HCT116 (cell line): Measurements from ENCODE around the gene ERBB4. TPM values are rescaled to one million over a fixed set of nuclear protein-coding genes. Genes with fewer than 3 reads are reported as not detected.

ENCODE experiments used
- ATAC-seq: fragments of 200-7000 bp; cut with Tn5 transposase; 2 replicates; pipeline ENCODE4 v1.9.1; 2020; ENCODE audit warnings: mild to moderate bottlenecking, moderate library complexity
- BruUV-seq: library from RNA; stranded (reverse); fragments of 400-500 nt; replicated peaks from 2 replicates; lab custom pipeline; 2021; lab: Mats Ljungman, UMichigan
- CTCF ChIA-PET: fragments of 300-600 bp; sonication (Branson Sonifier 250); formaldehyde crosslinking; loops from one replicate; lab custom pipeline; 2021; ENCODE audit warnings: antibody characterized with exemption; lab: Charles Lee
- POLR2A ChIA-PET: fragments of 300-600, 350-600 bp; sonication (Branson Sonifier 250); formaldehyde crosslinking; loops from one replicate; lab custom pipeline; 2021; ENCODE audit warnings: antibody characterized with exemption; lab: Charles Lee
- RAD21 ChIA-PET, 2 experiments: fragments of 300-600 bp; sonication (Branson Sonifier 250); formaldehyde crosslinking; loops; one replicate each; lab custom pipeline; 2023; ENCODE audit warnings: low total read pairs in 2 of 2; ENCODE audit not compliant: uncharacterized antibody in 2 of 2, unreplicated experiment in 2 of 2, low non-redundant PET in 1 of 2; lab: Charles Lee
- DNase-seq: peaks from one replicate; pipeline ENCODE4 v3.0.0-alpha.2; 2010; ENCODE audit warnings: low read depth, low spot score
- H2AFZ ChIP-seq: fragments of 200-600 bp; shearing (Covaris generic), sonication (generic); 2 replicates; pipeline ENCODE4 v1.6.1; 2017; ENCODE audit warnings: low read depth, mixed run types, mixed read lengths, antibody characterized with exemption, low read length; ENCODE audit not compliant: poor library complexity, severe bottlenecking
- H3K27ac ChIP-seq: 2 replicates; pipeline ENCODE4 v1.5.1; 2012; ENCODE audit warnings: low read depth, low read length
- H3K27me3 ChIP-seq: fragments of 200-600 bp; sonication (generic); 2 replicates; pipeline ENCODE4 v1.6.1; 2016; ENCODE audit warnings: mixed run types, low read length, mixed read lengths; ENCODE audit not compliant: insufficient read depth
- H3K36me3 ChIP-seq, 2 experiments: fragments of 200-500 bp in 1 of 2; fragments of 200-600 bp in 1 of 2; sonication (Bioruptor generic) in 1 of 2; sonication (generic) in 1 of 2; 2 replicates each; pipeline versions ENCODE4 v1.5.1 to v1.6.1; 2014 to 2016; ENCODE audit warnings: low read length in 2 of 2, inconsistent platforms in 1 of 2, mixed read lengths in 1 of 2, mixed run types in 1 of 2; ENCODE audit not compliant: insufficient read depth in 2 of 2, control insufficient read depth in 1 of 2
- H3K4me1 ChIP-seq, 2 experiments: fragments of 200-600 bp in 1 of 2; sonication (generic) in 1 of 2; 2 replicates each; pipeline versions ENCODE4 v1.5.1 to v1.6.1; 2012 to 2017; ENCODE audit warnings: low read length in 2 of 2, inconsistent platforms in 1 of 2, mild to moderate bottlenecking in 1 of 2, mixed read lengths in 1 of 2, mixed run types in 1 of 2, moderate library complexity in 1 of 2; ENCODE audit not compliant: insufficient read depth in 2 of 2, control insufficient read depth in 1 of 2
- H3K4me2 ChIP-seq: fragments of 200-600 bp; sonication (generic); 2 replicates; pipeline ENCODE4 v1.6.1; 2017; ENCODE audit warnings: mixed run types, low read length, mixed read lengths
- H3K4me3 ChIP-seq, 2 experiments: fragments of 200-600 bp in 1 of 2; sonication (generic) in 1 of 2; replicated peaks in 1 of 2; 2 replicates each; pipeline ENCODE4 v1.5.1; 2011 to 2016; ENCODE audit warnings: low read length in 2 of 2, control low read depth in 1 of 2, low read depth in 1 of 2, mild to moderate bottlenecking in 1 of 2, mixed read lengths in 1 of 2, mixed run types in 1 of 2
- H3K79me2 ChIP-seq: fragments of 200-600 bp; sonication (generic); 2 replicates; pipeline ENCODE4 v1.6.1; 2017; ENCODE audit warnings: mild to moderate bottlenecking, mixed run types, low read length, moderate library complexity, mixed read lengths; ENCODE audit not compliant: insufficient read depth
- H3K9ac ChIP-seq: fragments of 200-600 bp; sonication (generic); 2 replicates; pipeline ENCODE4 v1.6.1; 2016; ENCODE audit warnings: low read length, mixed read lengths
- H3K9me2 ChIP-seq: fragments of 200-600 bp; sonication (generic), shearing (Covaris generic); 2 replicates; pipeline ENCODE4 v1.6.1; 2017; ENCODE audit warnings: mixed run types, mild to moderate bottlenecking, moderate library complexity; ENCODE audit not compliant: insufficient read depth
- H3K9me3 ChIP-seq, 2 experiments: fragments of 200-500 bp in 1 of 2; fragments of 200-600 bp in 1 of 2; sonication (Bioruptor generic) in 1 of 2; sonication (generic) in 1 of 2; 2 replicates each; pipeline ENCODE4 v1.6.1; 2014 to 2017; ENCODE audit warnings: low read length in 2 of 2, mixed read lengths in 2 of 2, inconsistent platforms in 1 of 2, low read depth in 1 of 2, mild to moderate bottlenecking in 1 of 2, mixed run types in 1 of 2, moderate library complexity in 1 of 2; ENCODE audit not compliant: control insufficient read depth in 1 of 2, insufficient read depth in 1 of 2
- H4K20me1 ChIP-seq: fragments of 200-600 bp; sonication (generic), shearing (Covaris generic); 2 replicates; pipeline ENCODE4 v1.6.1; 2017; ENCODE audit warnings: mixed run types, mild to moderate bottlenecking, moderate library complexity; ENCODE audit not compliant: insufficient read depth
- POLR2A ChIP-seq: IDR thresholded peaks from 2 replicates; pipeline ENCODE4 v1.7.0; 2011; ENCODE audit warnings: borderline replicate concordance; ENCODE audit not compliant: insufficient read depth, insufficient read length; ENCODE audit errors: extremely low read depth
- SP1 ChIP-seq: IDR thresholded peaks from 2 replicates; pipeline ENCODE4 v1.6.1; 2012; ENCODE audit warnings: low read depth
- TCF7L2 ChIP-seq: IDR thresholded peaks from 2 replicates; pipeline ENCODE4 v1.7.0; 2011; ENCODE audit warnings: borderline replicate concordance, inconsistent platforms; ENCODE audit not compliant: insufficient read depth, insufficient read length; ENCODE audit errors: extremely low read depth
- ZNF274 ChIP-seq: fragments of 200-500 bp; sonication (Bioruptor generic); IDR thresholded peaks from 2 replicates; pipeline ENCODE4 v1.6.1; 2014; ENCODE audit warnings: mild to moderate bottlenecking, low read depth, low read length, inconsistent platforms
- intact Hi-C: fragments of 100-400 bp; cut with micrococcal nuclease; formaldehyde crosslinking; loops from 2 replicates; pipeline ENCODE4 v1.10.0; 2022
- total RNA-seq: library from RNA; stranded (reverse); gene quantifications from one replicate; pipeline ENCODE4 v1.2.1, GENCODE V29; 2021; ENCODE audit not compliant: unreplicated experiment
- TF ChIP-seq, protein P1 (sequence below), 3 experiments: fragments of 200-600 bp in 1 of 3; sonication (generic) in 1 of 3; IDR thresholded peaks in 2 of 3; conservative IDR thresholded peaks in 1 of 3; 2 replicates each; pipeline ENCODE4 v1.5.1; 2012 to 2017; ENCODE audit warnings: low read depth in 2 of 3, low read length in 2 of 3, antibody characterized with exemption in 1 of 3, borderline replicate concordance in 1 of 3, control low read depth in 1 of 3, mild to moderate bottlenecking in 1 of 3, mixed read lengths in 1 of 3, mixed run types in 1 of 3, moderate library complexity in 1 of 3; ENCODE audit not compliant: insufficient read depth in 1 of 3
- TF ChIP-seq, protein P2 (sequence below): IDR thresholded peaks from 2 replicates; pipeline ENCODE4 v1.6.1; 2011; ENCODE audit warnings: mild to moderate bottlenecking, low read length, moderate library complexity; ENCODE audit not compliant: insufficient replicate concordance; ENCODE audit errors: extremely low read depth

Gene ERBB4
- total RNA-seq, 1 experiment from 2014 or later = 0.10 TPM

DNA sequence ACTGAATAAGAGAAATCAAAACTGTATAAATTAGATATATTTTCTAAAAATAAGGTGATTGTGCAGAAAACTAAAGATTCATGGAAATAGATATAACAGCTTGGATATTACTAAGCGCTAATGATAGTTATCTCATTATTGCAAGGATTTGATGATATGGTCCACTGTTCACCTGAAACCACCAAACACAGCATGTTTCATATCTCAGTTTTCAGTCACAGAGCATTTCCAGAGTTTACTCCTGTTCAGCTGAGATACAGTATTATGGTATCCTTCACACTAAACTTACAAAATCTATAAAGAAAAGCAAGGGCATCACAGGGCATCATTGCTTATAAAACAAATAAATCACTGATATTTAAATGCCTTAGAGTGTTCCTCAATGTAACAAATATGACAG lies 591.6 kb downstream of the ERBB4 start (continued):
- TF ChIP-seq TCF7L2 (no peak), SP1 (no peak), POLR2A (no peak)
- TF ChIP-seq, all 23 proteins: peak for 0

DNA sequence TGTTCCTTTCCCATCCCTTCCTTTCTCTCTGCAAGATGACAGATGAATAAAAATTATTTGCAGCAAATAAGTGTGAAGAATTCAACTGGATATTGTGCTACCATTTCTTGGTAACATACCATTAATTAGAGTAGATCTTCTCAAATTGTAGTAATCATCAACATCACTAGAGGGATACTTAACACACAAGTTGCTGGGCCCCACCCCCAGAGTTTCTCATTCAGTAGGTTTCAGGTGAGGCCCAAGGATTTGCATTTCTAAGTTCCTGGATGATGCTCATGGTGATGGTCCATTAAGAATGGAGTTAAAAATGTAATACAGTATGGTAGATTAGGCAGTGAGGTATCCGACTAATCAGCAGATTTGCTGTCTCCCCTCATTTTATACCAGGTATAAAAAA lies 594.0 kb downstream of the ERBB4 start:
- TF ChIP-seq ZNF274 (no peak), POLR2A (no peak)
- TF ChIP-seq, protein P1, sequence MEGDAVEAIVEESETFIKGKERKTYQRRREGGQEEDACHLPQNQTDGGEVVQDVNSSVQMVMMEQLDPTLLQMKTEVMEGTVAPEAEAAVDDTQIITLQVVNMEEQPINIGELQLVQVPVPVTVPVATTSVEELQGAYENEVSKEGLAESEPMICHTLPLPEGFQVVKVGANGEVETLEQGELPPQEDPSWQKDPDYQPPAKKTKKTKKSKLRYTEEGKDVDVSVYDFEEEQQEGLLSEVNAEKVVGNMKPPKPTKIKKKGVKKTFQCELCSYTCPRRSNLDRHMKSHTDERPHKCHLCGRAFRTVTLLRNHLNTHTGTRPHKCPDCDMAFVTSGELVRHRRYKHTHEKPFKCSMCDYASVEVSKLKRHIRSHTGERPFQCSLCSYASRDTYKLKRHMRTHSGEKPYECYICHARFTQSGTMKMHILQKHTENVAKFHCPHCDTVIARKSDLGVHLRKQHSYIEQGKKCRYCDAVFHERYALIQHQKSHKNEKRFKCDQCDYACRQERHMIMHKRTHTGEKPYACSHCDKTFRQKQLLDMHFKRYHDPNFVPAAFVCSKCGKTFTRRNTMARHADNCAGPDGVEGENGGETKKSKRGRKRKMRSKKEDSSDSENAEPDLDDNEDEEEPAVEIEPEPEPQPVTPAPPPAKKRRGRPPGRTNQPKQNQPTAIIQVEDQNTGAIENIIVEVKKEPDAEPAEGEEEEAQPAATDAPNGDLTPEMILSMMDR (IDR thresholded peaks at IDR 0.05 in 2 of 3, conservative IDR thresholded peaks at IDR 0.05 in 1 of 3; ENCODE audit: borderline replicate concordance in 1 of 3, insufficient read depth in 1 of 3, low read depth in 2 of 3, low read length in 2 of 3) = peak in 1 of 3 experiments; percentile 16; a peak in 1 of 6 replicates
- TF ChIP-seq, protein P2, sequence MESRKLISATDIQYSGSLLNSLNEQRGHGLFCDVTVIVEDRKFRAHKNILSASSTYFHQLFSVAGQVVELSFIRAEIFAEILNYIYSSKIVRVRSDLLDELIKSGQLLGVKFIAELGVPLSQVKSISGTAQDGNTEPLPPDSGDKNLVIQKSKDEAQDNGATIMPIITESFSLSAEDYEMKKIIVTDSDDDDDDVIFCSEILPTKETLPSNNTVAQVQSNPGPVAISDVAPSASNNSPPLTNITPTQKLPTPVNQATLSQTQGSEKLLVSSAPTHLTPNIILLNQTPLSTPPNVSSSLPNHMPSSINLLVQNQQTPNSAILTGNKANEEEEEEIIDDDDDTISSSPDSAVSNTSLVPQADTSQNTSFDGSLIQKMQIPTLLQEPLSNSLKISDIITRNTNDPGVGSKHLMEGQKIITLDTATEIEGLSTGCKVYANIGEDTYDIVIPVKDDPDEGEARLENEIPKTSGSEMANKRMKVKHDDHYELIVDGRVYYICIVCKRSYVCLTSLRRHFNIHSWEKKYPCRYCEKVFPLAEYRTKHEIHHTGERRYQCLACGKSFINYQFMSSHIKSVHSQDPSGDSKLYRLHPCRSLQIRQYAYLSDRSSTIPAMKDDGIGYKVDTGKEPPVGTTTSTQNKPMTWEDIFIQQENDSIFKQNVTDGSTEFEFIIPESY = no peak
- TF ChIP-seq, all 23 proteins: peak for 1
- no peak overlapping the region for H3K4me3 ChIP-seq
- H3K27me3 ChIP-seq = no peaks in the 10 kb centered on the region
- H3K9me3 ChIP-seq = no peaks in the 10 kb centered on the region
- no peaks in the 10 kb centered on the region for H3K79me2 ChIP-seq
- H3K4me1 ChIP-seq = no peaks in the 10 kb centered on the region
- BruUV-seq = no TSS peak
- ChIA-PET CTCF (no interaction called here), POLR2A (no interaction called here), RAD21 (no interaction called here)
- H2AFZ ChIP-seq = no peak overlapping the region
- no peaks in the 10 kb centered on the region for H3K9me2 ChIP-seq
- H3K9ac ChIP-seq = no peak overlapping the region
- DNase-seq = peak; percentile 2
- H3K4me2 ChIP-seq = no peak overlapping the region
- no peaks in the 10 kb centered on the region for H3K36me3 ChIP-seq
- peak; percentile 66 for ATAC-seq
- intact Hi-C loops = no loop called here
- no peak overlapping the region for H3K27ac ChIP-seq
- no peaks in the 10 kb centered on the region for H4K20me1 ChIP-seq
